ENCODE measurements around the gene WRAP73.

DNA sequence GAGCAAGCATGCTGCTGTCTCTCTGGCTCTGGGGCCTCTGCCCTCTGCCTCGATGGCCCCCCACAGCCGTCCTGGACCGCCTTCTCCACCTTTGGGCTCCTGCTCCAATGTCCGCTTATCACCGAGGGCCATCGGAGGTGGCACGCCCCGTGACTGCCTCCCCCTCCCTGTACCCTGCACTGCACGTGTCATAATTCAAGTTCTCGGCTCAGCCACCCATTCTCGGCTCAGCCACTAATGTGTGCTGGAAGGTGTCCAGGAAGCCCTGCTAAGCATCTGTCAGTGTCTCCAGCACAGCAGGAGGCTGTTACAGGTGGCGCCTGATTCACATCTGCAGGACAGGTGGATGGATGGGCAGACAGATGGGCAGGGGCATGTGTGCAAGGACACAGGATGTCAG lies 47.9 kb upstream of the WRAP73 start:
- TF ChIP-seq, protein P1, sequence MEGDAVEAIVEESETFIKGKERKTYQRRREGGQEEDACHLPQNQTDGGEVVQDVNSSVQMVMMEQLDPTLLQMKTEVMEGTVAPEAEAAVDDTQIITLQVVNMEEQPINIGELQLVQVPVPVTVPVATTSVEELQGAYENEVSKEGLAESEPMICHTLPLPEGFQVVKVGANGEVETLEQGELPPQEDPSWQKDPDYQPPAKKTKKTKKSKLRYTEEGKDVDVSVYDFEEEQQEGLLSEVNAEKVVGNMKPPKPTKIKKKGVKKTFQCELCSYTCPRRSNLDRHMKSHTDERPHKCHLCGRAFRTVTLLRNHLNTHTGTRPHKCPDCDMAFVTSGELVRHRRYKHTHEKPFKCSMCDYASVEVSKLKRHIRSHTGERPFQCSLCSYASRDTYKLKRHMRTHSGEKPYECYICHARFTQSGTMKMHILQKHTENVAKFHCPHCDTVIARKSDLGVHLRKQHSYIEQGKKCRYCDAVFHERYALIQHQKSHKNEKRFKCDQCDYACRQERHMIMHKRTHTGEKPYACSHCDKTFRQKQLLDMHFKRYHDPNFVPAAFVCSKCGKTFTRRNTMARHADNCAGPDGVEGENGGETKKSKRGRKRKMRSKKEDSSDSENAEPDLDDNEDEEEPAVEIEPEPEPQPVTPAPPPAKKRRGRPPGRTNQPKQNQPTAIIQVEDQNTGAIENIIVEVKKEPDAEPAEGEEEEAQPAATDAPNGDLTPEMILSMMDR (conservative IDR thresholded peaks at IDR 0.05; ENCODE audit: low read depth, low read length) = no peak
- no peak for TF ChIP-seq EZH2 (IDR thresholded peaks at IDR 0.05; ENCODE audit: borderline replicate concordance, low read depth, low read length, poor library complexity, severe bottlenecking)
